IPS DF 4.7 (cell line): ENCODE measurements around the gene DCDC2C.
"Not testable (repeated sequence)": the region's sequence is repeated elsewhere in the genome, so short reads cannot be mapped to it uniquely, and the experiment has no call there.

Source experiments
- DNase-seq: peaks from one replicate; pipeline ENCODE4 v3.0.0-alpha.2; 2013; ENCODE audit warnings: low spot score; ENCODE audit errors: extremely low read depth

Gene DCDC2C

GRCh38 chr2:3703236-3703756 is at the start of gene DCDC2C:
DCDC2C (plus strand) TSS chr2:3703575; CDS start chr2:3703752, 177 bp downstream.
- DNase-seq: no peak

- DNase-seq: no peak
These were observed 49.4 kb upstream of the DCDC2C start for GRCh38 chr2:3654011-3654410.

- DNase-seq: no peak
These were observed 48.7 kb upstream of the DCDC2C start for GRCh38 chr2:3654531-3655225.

GRCh38 chr2:3655871-3656761 is 47.3 kb upstream of the DCDC2C start:
- no peak for DNase-seq

- no peak for DNase-seq
These were observed 46.3 kb upstream of the DCDC2C start for GRCh38 chr2:3656762-3657721.

- no peak for DNase-seq
These were observed 45.5 kb upstream of the DCDC2C start, which contains the start of gene ALLC for GRCh38 chr2:3657881-3658280. ALLC (plus strand) TSS chr2:3658200; CDS start chr2:3671158, 12,958 bp downstream.

GRCh38 chr2:3659447-3660432 is 43.6 kb upstream of the DCDC2C start:
- DNase-seq: no peak

- DNase-seq: not testable (repeated sequence)
These were observed 42.7 kb upstream of the DCDC2C start for GRCh38 chr2:3660640-3661039.

- no peak for DNase-seq
These were observed 42.2 kb upstream of the DCDC2C start for GRCh38 chr2:3661149-3661660.

- no peak for DNase-seq
These were observed 41.1 kb upstream of the DCDC2C start for GRCh38 chr2:3662239-3662638.

GRCh38 chr2:3664118-3664517 is 39.3 kb upstream of the DCDC2C start:
- DNase-seq: no peak

- no peak for DNase-seq
These were observed 38.5 kb upstream of the DCDC2C start for GRCh38 chr2:3664925-3665324.

- no peak for DNase-seq
These were observed 37.3 kb upstream of the DCDC2C start for GRCh38 chr2:3665886-3666612.

- DNase-seq: no peak
These were observed 36.8 kb upstream of the DCDC2C start for GRCh38 chr2:3666613-3666975.

GRCh38 chr2:3667151-3667631 is 36.2 kb upstream of the DCDC2C start:
- no peak for DNase-seq

- no peak for DNase-seq
These were observed 33.7 kb upstream of the DCDC2C start for GRCh38 chr2:3669656-3670055.

- DNase-seq: no peak
These were observed 33.0 kb upstream of the DCDC2C start for GRCh38 chr2:3670376-3670775.

- no peak for DNase-seq
These were observed 32.4 kb upstream of the DCDC2C start for GRCh38 chr2:3670941-3671340.
